ENCODE measurements around the gene TMEM44.

Gene TMEM44

GRCh38 chr3:194633349-194634004 lies at the start of gene TMEM44:
Gene TMEM44, minus strand, starts transcription at chr3:194633419. Its CDS starts 204 bp downstream, at chr3:194633215.
- peak; percentile 82 for DNase-seq (ENCODE audit: low spot score)

DNA sequence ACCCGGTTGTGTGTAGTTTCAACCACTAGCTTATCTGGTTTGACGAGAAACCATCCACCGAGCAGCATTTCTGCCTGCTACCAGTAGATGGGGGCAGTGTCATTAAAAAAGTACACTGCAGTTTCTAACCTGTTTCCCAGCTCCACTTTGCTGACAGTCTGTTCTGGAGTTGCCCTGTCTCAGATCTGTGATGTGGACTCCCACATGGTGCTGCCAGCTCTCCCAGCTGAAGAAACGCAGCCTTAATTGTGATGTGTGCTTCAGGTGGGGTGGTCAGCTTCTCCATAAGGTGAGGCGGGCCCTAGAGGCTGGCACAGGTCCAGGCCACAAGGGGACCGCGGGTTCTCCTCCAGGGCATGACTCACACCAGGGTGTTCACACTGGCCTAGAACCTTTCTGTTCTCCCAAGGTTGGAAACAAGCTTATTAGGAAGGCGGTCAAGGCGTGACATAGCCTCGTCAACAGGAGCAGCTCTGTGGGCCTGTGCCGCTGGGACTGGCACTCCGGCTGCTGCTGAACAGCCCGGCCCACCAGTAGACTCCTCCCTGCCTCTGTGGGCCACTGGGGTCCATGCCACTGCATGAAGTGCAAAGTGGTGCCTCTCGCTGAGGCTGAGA lies 49.6 kb upstream of the TMEM44 start:
- peak; percentile 81 for DNase-seq (ENCODE audit: low spot score)

DNA sequence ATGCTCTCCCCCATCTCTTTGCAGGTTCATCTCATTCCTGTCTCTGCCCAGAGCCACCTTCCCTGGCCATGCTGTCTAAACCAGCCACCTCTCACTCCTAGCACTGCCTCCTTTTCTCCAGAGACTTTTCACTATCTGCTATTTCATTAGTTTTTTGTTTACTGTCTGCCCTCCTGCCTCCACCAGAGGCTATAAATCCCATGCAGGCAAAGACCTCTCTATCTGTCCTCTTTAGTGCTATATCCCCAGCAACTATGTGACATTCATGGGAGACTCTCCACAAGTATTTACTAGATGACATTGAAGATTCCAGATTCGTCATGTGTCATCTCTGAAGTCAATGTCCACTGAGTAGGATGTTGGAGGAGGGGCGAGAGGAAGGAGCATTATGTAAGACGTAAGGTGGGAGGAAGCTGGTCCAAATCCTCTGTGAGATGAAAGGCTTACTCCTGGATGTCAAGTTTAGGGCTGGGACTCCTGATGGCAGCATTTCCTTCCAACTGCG lies 49.0 kb upstream of the TMEM44 start:
- DNase-seq (ENCODE audit: low spot score): no peak

GRCh38 chr3:194680888-194681615 lies 47.8 kb upstream of the TMEM44 start:
- DNase-seq (ENCODE audit: low spot score): no peak

DNA sequence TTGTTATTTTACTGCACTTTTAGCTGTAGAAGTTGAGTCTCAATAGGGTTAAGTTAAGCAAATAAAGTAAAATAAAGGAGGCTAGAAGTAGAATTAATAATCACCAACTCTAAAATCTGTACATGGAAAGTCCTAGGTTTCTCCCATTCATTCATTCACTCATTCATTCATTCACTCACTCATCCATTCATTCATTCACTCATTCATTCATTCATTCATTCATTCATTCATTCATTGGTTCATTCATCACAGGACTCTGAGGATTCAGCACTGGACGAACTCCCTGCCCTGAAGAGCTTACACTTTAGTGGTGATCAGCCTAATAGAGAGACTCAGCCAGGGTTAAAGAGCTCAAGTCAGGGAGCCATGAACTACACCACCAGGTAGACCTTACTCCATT lies 43.3 kb upstream of the TMEM44 start:
- DNase-seq (ENCODE audit: low spot score): no peak

GRCh38 chr3:194675680-194676079 lies 42.5 kb upstream of the TMEM44 start:
- DNase-seq (ENCODE audit: low spot score): no peak

DNA sequence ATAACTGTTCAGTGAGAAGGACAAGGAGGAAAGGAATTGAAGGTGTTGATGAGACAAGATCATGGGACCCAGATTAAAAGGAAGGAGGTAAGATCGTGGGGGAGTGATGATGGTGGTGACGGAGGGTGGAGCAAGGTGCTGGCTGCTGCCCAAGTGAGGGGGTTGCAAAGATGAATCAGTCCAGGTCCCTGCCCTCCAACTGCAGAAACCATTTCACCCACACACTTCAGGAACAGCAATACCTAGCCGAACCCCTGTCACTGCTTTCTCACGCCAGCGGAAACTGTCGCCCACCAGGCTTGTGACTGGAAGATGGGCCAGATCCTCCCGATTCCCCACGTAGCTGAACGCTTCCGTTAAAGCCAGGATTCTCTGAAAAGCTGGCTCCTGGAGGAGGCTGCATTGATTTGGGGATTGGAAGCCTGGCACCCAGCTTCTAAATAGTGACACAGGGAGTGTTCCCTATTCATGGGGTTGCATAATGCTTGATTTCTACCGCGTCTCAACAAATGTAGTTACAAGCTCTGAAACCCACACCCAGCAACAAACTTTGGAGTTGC lies 41.9 kb upstream of the TMEM44 start:
- no peak for DNase-seq (ENCODE audit: low spot score)

DNA sequence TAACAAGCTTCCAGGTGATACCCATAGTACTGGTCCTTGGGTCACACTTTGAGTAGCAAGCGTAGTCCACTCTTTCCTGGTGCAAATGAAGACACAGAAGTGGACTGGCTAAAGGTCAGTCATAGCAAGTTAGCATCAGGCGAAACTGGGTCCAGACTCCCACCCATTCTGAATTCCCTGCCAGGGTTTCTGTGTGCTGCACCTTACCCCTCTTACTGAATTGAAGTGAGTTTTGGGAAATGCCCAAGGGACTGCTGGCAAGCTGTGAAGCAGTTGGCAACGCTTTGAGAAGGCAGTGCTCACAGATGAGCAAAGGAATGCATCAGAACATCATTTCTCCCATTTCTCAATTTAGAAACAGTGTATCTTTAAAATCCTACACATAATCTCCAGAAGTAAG lies 40.5 kb upstream of the TMEM44 start:
- DNase-seq (ENCODE audit: low spot score): no peak

DNA sequence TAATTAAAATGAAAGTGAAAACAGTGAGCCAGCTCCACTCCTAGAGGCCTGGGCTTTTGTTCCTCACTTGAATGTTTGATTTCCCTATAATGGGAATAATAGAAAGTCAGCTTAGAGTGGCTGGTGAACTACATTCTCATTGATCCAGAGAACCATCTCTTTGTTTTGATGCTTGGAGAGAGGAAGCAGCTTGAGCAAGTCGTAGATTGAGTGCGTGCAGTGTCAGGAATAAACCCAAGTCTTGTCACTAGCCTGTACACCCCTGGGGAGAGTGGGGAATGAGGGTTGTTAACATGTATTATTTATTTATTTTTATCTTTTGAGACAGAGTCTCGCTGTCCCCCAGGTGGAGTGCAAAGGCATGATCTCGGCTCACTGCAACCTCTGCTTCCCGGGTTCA lies 39.7 kb upstream of the TMEM44 start:
- DNase-seq (ENCODE audit: low spot score): no peak

DNA sequence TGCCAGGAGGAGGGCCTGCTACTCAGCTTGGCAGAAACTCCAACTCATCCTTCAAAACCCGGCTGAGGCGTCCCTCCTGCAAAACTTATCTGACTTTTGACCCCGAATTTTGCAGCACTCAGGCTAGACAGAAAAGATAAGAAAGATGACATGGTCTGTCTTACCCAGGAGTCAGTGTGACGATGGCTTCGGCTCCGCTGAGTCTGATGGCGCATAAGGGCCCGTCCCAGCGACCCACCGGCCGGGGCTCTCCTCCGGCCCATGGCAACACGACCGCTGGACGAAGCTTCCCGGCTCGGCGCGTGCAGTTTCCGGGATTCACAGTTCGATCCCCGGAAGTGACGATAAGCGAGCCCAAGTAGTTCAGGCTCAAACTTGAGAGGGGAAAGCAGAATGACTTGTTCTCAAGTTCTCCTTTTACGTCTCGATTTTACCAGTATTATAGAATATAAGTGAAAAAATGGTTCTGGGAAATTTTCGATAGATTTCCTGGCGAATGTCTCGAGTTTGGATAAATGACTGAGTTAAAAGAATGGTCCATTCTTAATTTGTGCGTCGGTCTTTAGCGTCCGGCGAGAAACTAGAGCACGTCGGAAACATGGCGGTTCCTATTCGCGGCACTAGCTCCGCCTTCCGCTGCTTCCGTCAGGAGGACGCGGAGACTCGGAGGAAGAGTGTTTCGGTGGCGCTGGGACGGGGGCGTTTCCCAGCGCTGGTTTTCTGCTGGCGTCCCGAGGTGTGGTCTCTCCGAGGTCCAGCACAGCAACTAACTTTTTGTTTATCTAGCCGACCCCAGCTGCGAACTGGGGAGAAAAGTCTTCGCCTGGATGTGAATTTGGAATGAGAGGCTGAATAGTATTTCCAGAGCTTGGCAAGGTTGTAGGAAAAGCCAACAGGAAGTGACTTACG lies 38.9 kb upstream of the TMEM44 start, which contains the start of gene LSG1:
Gene LSG1 (minus strand): TSS at position 292 of the 909 bp plus-strand sequence. CDS start 29 bp downstream, at position 263.
- DNase-seq (ENCODE audit: low spot score): peak; percentile 86

GRCh38 chr3:194671511-194671899 lies 38.3 kb upstream of the TMEM44 start:
- peak; percentile 57 for DNase-seq (ENCODE audit: low spot score)

DNA sequence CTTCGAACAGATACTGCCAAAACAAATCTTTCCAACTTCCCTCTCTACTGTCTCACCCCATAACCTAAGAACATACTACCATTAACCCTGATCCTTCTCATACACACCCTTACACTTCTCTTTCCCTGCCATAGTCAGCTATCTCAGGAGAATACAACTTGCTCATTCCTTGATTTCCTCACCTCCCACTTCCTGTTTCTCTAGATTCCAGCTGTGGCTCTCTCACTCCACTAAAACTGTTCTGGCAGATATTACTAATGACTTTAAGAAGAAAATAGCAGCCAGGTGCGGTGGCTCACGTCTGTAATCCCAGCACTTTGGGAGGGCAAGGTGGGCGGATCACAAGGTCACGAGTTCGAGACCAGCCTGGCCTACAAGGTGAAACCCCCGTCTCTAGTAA lies 34.1 kb upstream of the TMEM44 start:
- no peak for DNase-seq (ENCODE audit: low spot score)

DNA sequence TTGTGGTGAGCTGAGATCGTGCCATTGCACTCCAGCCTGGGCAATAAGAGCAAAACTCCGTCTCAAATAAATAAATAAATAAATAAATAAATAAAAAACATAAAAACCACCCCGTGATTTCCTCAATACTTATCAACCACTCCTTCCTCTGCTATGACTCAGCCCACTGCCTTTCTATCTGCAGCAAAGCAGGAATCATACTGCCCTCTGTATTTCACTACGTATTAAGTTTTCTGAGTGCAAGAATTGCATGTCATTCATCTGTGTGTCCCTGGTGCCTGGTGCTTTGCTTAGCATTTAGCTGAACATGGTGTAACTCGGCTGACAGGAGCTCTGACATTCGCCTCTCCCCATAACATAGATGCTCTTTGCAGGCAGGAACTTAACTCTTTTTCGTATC lies 31.6 kb upstream of the TMEM44 start:
- no peak for DNase-seq (ENCODE audit: low spot score)

- DNase-seq (ENCODE audit: low spot score): no peak
Measured at GRCh38 chr3:194661946-194662345, 28.7 kb upstream of the TMEM44 start.

DNA sequence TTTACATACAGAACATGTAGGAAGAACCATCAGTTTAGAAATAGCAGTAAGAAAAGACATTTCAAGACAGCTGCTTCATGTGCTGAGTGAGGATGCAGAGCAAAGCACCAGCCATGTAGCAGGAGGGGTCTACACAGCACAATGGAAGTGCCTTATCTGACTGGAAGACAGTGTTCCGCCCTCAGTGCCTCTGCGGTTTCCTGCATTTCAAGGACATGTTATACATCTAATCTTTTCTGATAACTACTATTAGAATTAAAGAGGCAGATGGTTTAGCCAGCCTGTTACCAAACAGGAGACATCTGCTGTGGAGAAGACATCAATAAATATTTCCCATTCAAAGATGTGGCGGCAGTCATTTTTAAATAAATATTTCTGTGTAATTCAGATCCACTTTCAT lies 28.2 kb upstream of the TMEM44 start:
- DNase-seq (ENCODE audit: low spot score): no peak

GRCh38 chr3:194659778-194660177 lies 26.6 kb upstream of the TMEM44 start:
- no peak for DNase-seq (ENCODE audit: low spot score)

GRCh38 chr3:194658477-194659242 lies 25.4 kb upstream of the TMEM44 start:
- no peak for DNase-seq (ENCODE audit: low spot score)

- DNase-seq (ENCODE audit: low spot score): no peak
Measured at GRCh38 chr3:194657439-194657838, 24.2 kb upstream of the TMEM44 start.

DNA sequence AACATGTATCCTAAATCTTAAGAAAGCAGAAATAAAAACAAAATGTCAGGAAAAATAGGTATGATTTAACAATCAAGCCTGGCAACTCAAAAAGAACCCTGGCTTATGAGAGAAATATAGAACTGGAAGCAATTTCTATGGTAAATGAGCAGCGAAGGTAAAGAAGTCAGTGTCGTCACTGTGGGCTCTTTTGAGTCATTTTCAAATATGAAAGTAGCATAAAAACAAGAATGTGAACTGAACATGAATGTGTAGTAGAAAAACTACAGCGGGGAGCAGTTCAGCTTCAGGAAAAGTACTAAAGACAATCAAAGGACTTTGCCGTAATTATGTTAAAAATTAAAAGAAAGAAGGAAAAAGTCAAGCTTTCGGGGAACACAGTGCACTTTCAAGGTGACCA lies 21.2 kb upstream of the TMEM44 start:
- no peak for DNase-seq (ENCODE audit: low spot score)

- no peak for DNase-seq (ENCODE audit: low spot score)
Measured at GRCh38 chr3:194647747-194648146, 14.5 kb upstream of the TMEM44 start.

DNA sequence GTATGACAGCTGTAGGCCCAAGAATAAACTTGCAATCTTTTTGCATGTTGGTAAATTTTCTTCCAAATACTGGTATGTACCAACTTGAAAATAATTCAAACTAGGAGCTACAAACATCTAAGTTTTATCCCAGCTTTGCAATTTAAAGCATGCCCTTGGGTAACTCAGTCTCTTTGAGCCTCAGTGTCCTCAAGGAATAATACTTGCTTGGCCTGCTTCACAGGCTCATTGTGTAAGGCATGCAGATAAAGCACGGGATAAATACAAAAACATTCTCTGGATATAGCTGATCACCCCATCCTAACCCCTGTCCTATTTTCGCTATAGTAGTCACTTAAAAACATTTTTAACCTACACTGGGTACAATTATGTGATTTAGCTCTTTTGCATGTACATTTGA lies 9.6 kb upstream of the TMEM44 start:
- no peak for DNase-seq (ENCODE audit: low spot score)

All from germinal center (tissue), 1 donor.